Measurements from ENCODE around the gene METAP1D.

METAP1D gene

GRCh38 chr2:172100080-172100934 lies 100.6 kb downstream of the METAP1D start:
- Histone ChIP-seq H3K4me1 (peaks cover 5% of the 10 kb centered on the region), H3K4me3 (ENCODE audit: low read depth, low read length) (no peak overlapping the region), H2AFZ (no peak overlapping the region), H3K27ac (no peak overlapping the region), H3K36me3 (ENCODE audit: control insufficient read depth, insufficient read depth, low read length) (no peaks in the 10 kb centered on the region), H3K9me3 (ENCODE audit: control insufficient read depth, low read length) (no peaks in the 10 kb centered on the region), H3K9ac (no peak overlapping the region), H3K27me3 (ENCODE audit: control insufficient read depth, insufficient read depth, low read length) (peaks cover 26% of the 10 kb centered on the region), H3K4me2 (ENCODE audit: low read length) (no peak overlapping the region), H3K79me2 (no peaks in the 10 kb centered on the region)
- no peak for TF ChIP-seq CTCF (IDR thresholded peaks at IDR 0.05)

- Histone ChIP-seq H3K27me3 (ENCODE audit: control insufficient read depth, insufficient read depth, low read length) (peaks cover 26% of the 10 kb centered on the region), H3K9me3 (ENCODE audit: control insufficient read depth, low read length) (no peaks in the 10 kb centered on the region), H3K4me2 (ENCODE audit: low read length) (no peak overlapping the region), H3K79me2 (no peaks in the 10 kb centered on the region), H3K27ac (no peak overlapping the region), H2AFZ (no peak overlapping the region), H3K4me1 (no peaks in the 10 kb centered on the region), H3K36me3 (ENCODE audit: control insufficient read depth, insufficient read depth, low read length) (no peaks in the 10 kb centered on the region), H3K4me3 (ENCODE audit: low read depth, low read length) (no peak overlapping the region), H3K9ac (no peak overlapping the region)
- no peak for TF ChIP-seq CTCF (IDR thresholded peaks at IDR 0.05)
These were observed 101.4 kb downstream of the METAP1D start for GRCh38 chr2:172100935-172101820.

GRCh38 chr2:172101821-172102390 lies 102.2 kb downstream of the METAP1D start:
- H3K79me2 ChIP-seq = no peaks in the 10 kb centered on the region
- H3K9me3 ChIP-seq (ENCODE audit: control insufficient read depth, low read length) = no peaks in the 10 kb centered on the region
- no peak overlapping the region for H3K9ac ChIP-seq
- H3K36me3 ChIP-seq (ENCODE audit: control insufficient read depth, insufficient read depth, low read length) = no peaks in the 10 kb centered on the region
- H3K27ac ChIP-seq = no peak overlapping the region
- H3K4me3 ChIP-seq (ENCODE audit: low read depth, low read length) = no peak overlapping the region
- H3K4me2 ChIP-seq (ENCODE audit: low read length) = peak overlapping the region; percentile 21
- TF ChIP-seq CTCF (IDR thresholded peaks at IDR 0.05) = no peak
- H3K27me3 ChIP-seq (ENCODE audit: control insufficient read depth, insufficient read depth, low read length) = peaks cover 29% of the 10 kb centered on the region
- H2AFZ ChIP-seq = peak overlapping the region; percentile 50
- H3K4me1 ChIP-seq = no peaks in the 10 kb centered on the region

GRCh38 chr2:172102391-172103359 lies 102.9 kb downstream of the METAP1D start, which contains the start of gene DLX2:
Gene DLX2, minus strand, starts transcription at chr2:172102900. Its CDS starts 362 bp downstream, at chr2:172102538.
- Histone ChIP-seq H3K9ac (no peak within 1 kb of the TSS), H3K4me3 (ENCODE audit: low read depth, low read length) (peak within 1 kb of the TSS; percentile 23), H3K79me2 (no peaks in the 10 kb centered on the region), H3K4me2 (ENCODE audit: low read length) (peak within 1 kb of the TSS; percentile 55), H3K4me1 (no peaks in the 10 kb centered on the region), H3K9me3 (ENCODE audit: control insufficient read depth, low read length) (no peaks in the 10 kb centered on the region), H2AFZ (peak within 1 kb of the TSS; percentile 50), H3K27me3 (ENCODE audit: control insufficient read depth, insufficient read depth, low read length) (peaks cover 25% of the 10 kb centered on the region), H3K36me3 (ENCODE audit: control insufficient read depth, insufficient read depth, low read length) (no peaks in the 10 kb centered on the region), H3K27ac (no peak within 1 kb of the TSS)
- TF ChIP-seq CTCF (IDR thresholded peaks at IDR 0.05) = no peak

All from parathyroid adenoma (tissue), 2 donors.